NCI-H524 (cell line): ENCODE results near the gene MBL2.

Experiments used
- DNase-seq, 2 experiments: peaks; one replicate each; lab custom pipeline; 2025; lab: John Stamatoyannopoulos, UW

Gene MBL2

DNA sequence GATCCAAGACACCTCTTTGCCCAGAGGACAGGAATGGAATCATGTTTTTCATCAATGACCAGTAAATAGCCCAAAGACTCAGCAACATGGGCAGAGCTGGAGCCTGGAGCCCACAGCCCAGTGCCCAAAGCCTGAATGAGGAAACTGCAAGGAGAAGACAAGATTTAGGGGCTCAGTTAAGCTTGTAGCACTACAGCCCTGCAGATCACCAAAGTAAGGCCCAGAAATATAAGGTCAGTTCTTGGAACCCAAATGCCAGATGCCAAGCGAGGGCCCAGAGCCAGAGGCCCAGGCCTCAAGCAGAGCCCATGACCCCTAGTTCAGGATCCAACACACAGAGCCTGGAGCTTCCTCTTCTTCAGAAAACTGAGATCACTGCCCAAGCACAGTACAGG is 32.4 kb downstream of the MBL2 start:
- no peak for DNase-seq

DNA sequence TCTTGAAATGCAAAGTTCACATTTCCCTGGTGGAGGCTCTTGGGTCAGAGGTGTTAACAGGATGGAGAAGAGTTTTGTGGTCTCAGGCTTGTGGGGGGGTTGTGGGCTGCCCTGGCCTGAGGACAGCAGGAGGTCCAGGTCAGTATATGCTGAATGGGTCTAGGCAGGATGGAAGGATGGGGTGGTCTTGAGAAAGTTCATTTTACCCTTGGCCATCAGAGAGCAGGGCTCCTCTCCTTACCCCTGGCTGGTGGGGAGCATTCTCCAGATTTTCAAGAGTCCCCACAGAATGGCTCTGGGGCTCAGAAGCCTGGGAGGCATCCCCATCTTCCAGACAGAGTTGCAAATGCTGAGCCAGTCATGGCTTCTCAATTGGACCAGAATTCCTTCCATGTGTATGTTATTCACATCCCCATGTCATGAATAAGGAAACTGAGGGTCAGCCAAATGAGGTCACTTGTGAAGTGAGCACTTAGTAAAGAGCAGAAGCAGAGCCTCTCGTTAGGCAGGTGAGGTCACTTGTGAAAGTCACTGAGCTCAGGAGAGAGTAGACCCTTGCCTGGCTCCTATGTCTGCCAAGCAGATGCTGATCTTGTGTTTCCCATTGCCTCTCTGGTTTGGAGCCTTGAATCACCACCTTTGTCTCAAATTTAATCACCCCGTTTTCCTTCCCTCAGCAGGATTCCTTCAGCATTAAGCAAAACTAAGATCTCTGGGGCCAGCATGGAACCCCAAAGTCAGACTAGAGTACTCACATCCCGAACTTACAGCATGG is 33.0 kb downstream of the MBL2 start:
- DNase-seq = no peak

DNA sequence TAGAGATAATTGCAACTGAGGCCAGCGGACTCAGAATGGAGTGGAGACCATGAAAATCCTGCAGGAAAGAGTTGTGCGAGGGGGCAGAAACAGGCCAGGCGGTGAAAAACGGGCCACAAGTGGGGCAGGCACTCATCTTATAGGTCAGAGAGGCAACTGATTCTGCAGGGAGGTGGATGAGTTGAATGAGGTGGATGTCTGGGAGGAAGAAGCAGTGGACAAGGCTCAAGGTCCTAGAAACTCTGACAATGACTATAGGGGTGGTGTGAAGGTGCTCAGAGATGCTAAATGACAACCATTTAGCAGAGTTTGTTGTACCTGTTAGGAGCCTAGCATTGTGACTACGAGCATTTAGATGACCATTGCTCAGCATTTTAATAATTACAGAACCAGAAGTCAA is 33.6 kb downstream of the MBL2 start:
- no peak for DNase-seq

DNA sequence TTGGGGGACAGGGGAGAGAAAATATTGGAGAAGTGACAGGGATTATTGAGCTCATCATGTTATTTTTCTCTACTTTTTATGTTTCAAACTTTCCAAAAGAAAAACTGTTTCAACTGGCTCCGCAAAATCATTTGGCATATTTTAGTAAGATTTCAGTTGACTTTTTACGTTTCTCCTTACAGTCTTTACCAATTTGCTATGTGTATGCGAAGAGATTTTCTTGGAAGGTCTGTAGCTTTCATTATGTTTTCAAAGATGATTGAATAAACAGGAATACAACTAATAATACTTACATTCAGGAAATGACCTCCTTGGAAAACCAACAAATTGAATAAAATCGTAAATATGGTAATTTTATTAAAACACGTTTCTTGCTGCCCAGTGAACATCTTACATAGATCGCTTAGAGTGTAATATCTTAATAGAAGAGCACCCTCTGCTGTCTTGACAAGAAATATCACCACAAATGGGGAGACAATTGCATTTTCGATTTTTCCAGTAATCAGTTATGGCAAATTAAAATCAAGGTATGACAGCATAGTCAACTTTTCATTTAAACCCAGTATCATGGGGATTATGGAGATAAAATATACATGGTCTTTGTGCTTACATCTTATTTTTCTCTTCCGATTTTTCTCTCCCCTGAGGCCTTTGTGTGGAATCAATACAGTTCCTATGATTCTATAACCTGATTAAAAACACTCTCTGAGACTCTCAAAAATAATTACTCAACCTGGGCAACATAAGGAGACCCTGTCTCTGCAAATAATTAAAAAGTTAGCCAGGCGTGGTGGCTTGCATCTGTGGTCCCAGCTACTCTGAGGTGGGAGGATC is 43.1 kb downstream of the MBL2 start:
- DNase-seq = peak in 1 of 2 experiments; percentile 15

DNA sequence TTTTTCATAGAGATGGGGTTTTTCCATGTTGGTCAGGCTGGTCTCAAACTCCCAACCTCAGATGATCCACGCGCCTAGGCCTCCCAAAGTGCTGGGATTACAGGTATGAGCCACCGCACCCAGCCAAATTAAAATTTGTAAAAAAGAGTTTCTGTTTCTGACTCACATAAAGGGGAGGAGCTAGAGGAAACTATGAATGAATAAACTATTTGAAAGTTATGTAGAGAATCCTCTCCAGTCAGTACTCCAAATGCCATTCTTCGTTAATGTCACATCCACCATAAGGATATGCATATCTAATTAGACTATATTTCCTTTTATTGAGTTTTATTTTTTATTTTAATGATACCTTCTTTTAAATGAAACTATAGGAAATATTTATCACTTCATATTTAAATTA is 52.6 kb downstream of the MBL2 start:
- DNase-seq = no peak
